ENCODE data around the gene SCIN. TPM values are rescaled to one million over a fixed set of nuclear protein-coding genes. Genes with fewer than 3 reads are reported as not detected.

SCIN gene
- total RNA-seq, 2 donors from 2014 or later = 0.67 to 0.93 TPM

DNA sequence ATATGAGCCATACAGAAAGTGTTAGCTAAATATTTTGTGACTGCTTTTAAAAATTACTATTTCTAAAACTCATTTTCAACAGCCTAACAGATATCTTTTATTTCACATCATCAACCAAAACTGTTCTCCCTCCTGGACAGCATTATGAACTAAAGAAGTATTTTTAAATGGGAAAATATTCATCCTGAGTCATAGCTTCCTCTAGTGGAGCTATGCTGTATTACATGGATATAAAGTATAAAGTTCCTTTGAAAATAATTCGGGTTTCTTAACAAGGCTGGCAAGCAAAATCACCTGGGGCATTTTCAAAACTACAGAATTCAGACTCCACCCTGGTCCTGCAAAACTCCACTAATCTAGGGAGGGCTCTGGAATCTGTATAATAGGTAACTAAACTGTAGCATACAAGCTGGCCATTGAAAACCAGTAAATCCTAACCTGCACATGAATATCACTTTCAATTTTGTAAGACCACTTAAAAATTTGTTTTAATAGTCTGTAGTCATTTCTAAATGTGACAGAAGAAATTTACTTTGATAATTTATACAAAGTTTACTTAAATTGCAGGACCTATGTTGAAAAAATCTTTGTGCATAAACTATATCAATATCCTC lies 53.5 kb downstream of the SCIN start:
- H3K36me3 ChIP-seq = no peaks in the 10 kb centered on the region
- DNase-seq (ENCODE audit: low spot score) = no peak
- TF ChIP-seq, protein P1, sequence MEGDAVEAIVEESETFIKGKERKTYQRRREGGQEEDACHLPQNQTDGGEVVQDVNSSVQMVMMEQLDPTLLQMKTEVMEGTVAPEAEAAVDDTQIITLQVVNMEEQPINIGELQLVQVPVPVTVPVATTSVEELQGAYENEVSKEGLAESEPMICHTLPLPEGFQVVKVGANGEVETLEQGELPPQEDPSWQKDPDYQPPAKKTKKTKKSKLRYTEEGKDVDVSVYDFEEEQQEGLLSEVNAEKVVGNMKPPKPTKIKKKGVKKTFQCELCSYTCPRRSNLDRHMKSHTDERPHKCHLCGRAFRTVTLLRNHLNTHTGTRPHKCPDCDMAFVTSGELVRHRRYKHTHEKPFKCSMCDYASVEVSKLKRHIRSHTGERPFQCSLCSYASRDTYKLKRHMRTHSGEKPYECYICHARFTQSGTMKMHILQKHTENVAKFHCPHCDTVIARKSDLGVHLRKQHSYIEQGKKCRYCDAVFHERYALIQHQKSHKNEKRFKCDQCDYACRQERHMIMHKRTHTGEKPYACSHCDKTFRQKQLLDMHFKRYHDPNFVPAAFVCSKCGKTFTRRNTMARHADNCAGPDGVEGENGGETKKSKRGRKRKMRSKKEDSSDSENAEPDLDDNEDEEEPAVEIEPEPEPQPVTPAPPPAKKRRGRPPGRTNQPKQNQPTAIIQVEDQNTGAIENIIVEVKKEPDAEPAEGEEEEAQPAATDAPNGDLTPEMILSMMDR (IDR thresholded peaks at IDR 0.05) = peak; percentile 58 to 79
- H3K4me3 ChIP-seq = no peak overlapping the region
- H3K9me3 ChIP-seq = no peaks in the 10 kb centered on the region
- H3K27me3 ChIP-seq = no peaks in the 10 kb centered on the region
- H3K27ac ChIP-seq = no peak overlapping the region
- no peaks in the 10 kb centered on the region for H3K4me1 ChIP-seq

DNA sequence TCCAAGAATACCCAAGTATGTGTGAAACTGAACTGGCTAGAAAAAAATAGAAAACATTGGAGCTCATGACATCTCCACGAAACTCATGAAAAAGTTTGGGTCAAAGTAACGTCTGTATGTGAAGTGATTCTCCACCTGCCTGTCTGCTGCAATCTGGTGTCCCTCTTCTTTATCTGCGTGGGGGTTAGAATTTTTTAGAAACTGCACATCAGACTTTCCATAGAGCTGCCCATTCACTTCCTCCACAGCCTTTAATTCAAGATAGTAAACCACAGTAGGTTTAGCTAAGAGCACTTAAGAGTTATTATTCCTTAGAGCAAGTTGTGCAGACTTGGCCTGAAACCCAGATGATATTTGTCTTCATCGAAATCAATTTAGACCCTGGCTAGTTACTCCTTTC lies 55.3 kb downstream of the SCIN start:
- no peaks in the 10 kb centered on the region for H3K4me1 ChIP-seq

DNA sequence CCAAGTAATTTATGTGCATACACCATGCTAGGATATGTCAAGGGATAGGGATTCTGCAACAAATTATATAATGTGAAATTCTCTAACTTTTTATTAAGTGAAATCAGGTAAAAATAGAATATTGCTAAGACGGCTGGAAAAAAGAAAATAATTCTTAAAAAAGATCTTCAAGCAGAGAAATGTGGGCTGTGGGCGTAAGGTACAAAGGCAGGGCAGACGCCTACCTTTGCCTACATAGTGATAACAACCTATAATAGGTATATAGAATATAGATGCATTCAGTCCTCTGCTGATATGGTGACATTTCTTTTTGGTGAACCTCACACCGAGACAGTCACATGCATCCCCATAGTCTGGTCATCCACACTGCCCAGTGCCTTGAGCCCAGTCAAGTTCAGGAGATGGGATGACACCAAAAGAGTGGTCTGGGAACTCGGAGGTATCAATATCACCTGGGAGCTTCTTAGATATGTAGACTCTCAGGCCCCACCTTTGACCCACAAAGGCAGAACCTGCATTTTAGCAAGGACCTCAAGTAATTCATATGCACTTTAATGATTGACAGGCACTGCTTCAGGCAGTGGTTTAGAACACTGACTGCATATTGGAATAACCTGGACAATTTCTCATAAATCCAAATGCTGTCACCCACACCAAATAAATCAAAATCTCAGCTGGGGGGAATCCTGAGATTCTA lies 59.4 kb downstream of the SCIN start:
- no peak overlapping the region for H3K4me3 ChIP-seq
- H3K27ac ChIP-seq = no peak overlapping the region
- no peaks in the 10 kb centered on the region for H3K9me3 ChIP-seq
- no peaks in the 10 kb centered on the region for H3K36me3 ChIP-seq
- no peak for DNase-seq (ENCODE audit: low spot score)
- H3K27me3 ChIP-seq = no peaks in the 10 kb centered on the region
- TF ChIP-seq, protein P1 (IDR thresholded peaks at IDR 0.05) = no peak
- H3K4me1 ChIP-seq = no peaks in the 10 kb centered on the region

More for the DNA sequence above, 55.3 kb downstream of the SCIN start:
- DNase-seq (ENCODE audit: low spot score) = no peak
- TF ChIP-seq, protein P1 (IDR thresholded peaks at IDR 0.05) = no peak
- Histone ChIP-seq H3K27ac (no peak overlapping the region), H3K9me3 (no peaks in the 10 kb centered on the region), H3K36me3 (no peaks in the 10 kb centered on the region), H3K4me3 (no peak overlapping the region), H3K27me3 (no peaks in the 10 kb centered on the region)

DNA sequence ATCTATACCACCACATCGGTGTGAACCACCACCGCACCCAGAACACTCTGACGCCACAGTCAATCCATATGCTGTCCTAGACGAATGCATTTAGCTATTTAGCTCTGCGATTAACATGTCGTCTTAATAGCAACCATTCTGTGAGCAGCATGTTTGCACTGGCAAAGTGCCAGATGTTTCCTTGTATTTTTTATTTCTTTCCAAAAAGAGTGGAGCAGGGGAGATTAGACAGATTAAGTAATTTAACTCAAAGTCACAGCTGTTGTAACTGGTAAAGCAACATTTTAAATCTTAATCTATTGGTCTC lies 59.9 kb downstream of the SCIN start:
- Histone ChIP-seq H3K9me3 (no peaks in the 10 kb centered on the region), H3K27me3 (no peaks in the 10 kb centered on the region), H3K36me3 (no peaks in the 10 kb centered on the region), H3K27ac (no peak overlapping the region), H3K4me1 (no peaks in the 10 kb centered on the region), H3K4me3 (no peak overlapping the region)
- TF ChIP-seq, protein P1 (IDR thresholded peaks at IDR 0.05) = no peak
- DNase-seq (ENCODE audit: low spot score) = no peak

DNA sequence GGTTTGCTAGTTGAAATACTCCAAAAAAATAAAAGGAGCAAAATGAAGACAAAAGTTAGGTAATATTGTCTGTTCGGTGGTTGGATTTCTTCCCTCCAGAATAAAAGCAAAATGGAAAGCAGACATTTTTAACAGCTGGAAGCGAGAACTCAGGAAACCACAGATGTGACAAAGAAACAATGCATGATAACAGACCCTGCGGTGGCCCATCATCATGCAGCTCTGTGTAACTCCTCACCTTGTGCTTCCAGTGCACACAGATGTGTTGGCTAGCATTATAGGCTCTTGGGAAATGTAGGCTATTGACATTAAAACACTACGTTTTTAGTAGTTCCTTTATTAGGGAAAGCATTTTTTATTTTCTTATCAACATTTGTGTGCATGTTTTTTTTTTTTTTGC lies 63.1 kb downstream of the SCIN start:
- Histone ChIP-seq H3K27ac (no peak overlapping the region), H3K4me3 (no peak overlapping the region)
- no peak for DNase-seq (ENCODE audit: low spot score)

More for the DNA sequence above, 63.1 kb downstream of the SCIN start:
- Histone ChIP-seq H3K36me3 (no peaks in the 10 kb centered on the region), H3K4me1 (no peaks in the 10 kb centered on the region), H3K27me3 (no peaks in the 10 kb centered on the region), H3K9me3 (no peaks in the 10 kb centered on the region)
- TF ChIP-seq, protein P1 (IDR thresholded peaks at IDR 0.05) = no peak

Measured in right atrium auricular region (tissue), 2 donors.